Renal cortical epithelial cell (primary cell): ENCODE results near the gene PHF1. TPM values are rescaled to one million over a fixed set of nuclear protein-coding genes. Genes with fewer than 3 reads are reported as not detected.

ENCODE experiments used
- DNase-seq: peaks from one replicate; pipeline ENCODE4 v3.0.0-alpha.2; 2011; ENCODE audit warnings: low read depth
- total RNA-seq: library from RNA; depleted of rRNA; stranded (reverse); fragments of >200 nt; gene quantifications from 2 replicates; pipeline ENCODE4 v1.2.3, GENCODE V29; 2014

Gene PHF1
- total RNA-seq, 1 donor from 2014 or later, result 16.7 TPM

DNA sequence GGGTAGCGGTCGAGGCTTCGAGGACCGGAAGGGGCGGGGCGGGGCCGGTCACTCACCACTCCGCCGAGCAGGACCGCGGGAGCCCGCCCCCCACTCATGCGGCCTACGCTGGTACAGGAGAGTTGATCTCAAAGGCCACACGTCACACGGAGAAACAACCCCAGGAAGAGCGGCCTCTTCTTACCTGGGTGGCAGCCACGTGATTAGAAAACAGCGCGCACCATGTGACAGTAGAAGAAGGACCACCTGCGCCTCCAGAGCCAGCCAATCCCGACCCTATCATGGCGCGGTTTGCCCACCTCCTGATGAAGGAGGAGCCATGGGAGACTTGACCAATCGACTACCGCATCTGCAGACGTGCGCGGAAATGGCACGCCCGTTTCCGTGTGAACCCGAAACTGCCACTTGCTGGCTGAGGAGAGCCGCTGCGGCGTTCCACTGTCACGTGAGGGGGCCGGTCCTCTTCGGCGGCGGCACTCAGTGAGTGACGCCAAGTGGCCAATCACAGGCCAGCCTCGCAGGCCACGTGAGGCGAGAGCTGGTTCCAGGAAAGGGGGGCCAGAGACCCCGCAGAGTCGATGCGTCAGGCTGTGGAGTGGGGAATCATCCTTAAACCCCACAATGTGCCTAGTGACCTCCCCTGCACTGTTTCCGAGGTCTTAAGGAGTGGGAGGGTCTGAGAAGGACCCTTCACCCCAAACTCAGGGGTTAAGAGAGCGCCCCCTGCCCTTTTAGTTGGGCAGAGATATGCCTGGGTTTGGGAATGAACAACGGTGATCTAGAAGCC is 7.3 kb downstream of the PHF1 start, which contains the start of gene CUTA:
TSS of gene CUTA (minus strand) at position 205 of the 787 bp plus-strand sequence. CDS start at position 98, 107 bp downstream.
- DNase-seq, result peak; percentile 99

DNA sequence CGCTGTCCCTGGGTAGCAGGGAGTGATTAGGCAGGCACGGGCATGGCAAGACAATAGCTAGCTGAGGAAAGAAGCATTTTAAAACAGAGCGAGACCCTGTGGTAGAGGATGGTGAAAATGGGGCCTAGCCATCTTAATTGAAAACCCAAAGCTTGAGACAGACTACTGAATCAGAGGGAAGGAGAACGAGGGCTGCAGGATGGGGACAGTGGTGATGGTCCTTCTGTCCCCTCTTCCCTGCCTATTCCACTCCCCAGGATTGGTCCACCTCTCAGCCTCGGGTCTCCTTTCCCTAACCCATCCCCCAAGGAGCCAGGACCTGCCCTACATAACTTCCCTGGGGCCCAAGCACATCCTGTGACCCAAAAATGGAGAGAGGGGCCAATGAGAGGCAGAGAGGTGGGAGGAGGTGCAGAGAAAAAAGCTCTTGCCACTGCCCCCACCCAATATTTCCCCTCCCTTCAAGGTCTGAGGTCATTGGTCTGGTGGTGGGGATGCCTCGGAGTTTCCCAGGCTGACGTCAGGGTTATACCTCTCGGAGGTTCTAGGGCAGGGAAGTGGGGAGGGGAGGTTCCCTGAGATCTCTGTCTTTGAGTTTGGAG is 8.0 kb downstream of the PHF1 start:
- no peak for DNase-seq

DNA sequence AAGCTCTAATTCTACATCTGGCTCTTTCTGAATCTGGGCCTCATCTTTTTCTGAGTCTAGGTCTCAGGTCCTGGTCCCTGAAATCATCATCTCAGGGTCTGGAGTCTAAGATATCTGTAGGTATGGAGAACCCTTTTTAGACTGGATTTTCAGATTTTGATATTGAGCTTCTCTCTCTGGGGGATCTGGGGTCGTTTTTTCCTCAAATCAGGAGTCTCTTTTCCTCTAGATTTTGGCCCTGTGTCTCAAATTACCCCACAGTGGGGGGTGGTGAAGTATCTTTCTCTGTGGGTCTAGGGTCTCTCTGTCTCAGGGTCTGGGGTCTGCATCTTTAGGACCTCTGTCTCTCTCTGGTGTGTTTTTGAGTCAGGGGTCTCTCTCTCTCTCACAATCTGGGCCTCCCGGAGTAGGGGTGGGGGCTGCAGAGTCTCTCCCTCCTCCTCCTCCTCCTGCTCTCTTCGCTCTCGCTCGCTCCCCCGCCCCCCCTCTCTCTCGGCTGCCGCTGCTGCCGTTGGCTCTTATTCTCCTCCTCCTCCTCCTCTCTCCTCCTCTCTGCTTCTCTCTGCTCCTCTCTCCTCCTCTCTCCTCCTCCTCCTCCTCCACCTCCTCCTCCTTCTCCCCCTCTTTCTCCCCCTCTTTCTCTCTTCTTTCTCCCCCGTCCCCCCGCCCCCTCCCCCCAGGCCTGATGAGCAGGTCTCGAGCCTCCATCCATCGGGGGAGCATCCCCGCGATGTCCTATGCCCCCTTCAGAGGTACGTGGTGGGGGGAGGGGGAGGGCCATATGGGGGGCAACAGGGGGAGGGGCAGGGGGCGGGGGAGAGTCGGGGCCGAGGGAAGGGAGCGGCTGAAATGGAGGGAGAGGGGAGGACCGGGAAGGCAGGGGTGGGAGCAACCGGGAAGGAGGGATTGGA is 9.0 kb downstream of the PHF1 start, which contains the start of gene SYNGAP1:
TSS of gene SYNGAP1 (plus strand) at position 486 of the 911 bp plus-strand sequence. CDS start at position 686, 200 bp downstream.
- no peak for DNase-seq

DNA sequence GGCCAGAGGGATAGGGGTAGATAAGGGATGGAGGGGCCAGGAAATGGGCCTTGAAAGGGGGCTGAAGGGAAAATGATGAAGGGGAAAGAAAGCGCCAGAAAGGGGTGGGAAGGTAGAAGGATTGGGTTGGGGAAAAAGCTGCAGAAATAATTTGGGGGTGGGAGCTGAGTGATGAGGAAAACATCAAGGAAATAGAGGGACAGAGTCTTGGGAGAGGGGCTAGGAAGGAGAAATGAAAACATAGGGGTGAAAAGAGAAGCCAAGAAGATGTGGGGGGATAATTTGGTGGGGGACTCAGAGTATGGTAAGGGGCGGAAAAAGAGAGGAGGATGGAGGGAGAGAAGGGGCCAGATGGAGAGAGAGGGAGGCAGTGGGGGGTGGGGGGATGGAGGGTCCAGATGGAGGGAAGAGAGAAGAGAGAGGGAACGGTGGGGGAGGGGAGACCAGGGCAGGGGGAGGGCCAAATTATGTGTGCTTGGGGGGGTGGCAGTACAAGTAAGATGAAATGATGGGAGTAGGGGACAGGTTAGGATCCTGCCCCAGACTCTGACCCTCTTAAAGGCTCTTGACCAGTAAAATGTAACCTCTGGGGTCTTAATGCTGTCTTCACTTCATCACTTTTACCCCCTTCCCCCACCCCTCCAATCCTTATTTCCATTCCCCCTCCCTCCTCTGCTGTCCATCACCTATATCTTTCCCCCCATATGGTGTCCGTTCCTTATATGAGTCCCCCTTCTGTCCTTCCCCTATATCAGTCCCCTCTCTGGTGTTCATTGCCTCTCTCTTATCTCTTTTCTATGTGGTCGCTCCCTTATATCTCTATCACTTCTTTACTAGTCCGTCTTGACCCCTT is 9.9 kb downstream of the PHF1 start:
- no peak for DNase-seq

DNA sequence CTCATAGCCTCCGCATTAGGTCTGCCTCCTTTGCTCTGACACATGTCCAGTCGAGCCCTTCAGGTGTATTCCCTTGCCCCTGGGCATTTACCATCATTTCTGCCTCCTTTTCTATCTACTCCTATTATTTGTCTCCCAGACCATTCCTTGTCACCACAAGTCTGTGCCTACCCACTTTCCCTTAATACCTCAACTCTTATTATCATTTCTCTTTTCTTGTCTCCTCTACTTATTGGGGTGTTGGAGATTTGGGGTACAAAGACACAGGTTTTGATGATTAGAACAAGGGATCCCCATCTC is 10.5 kb downstream of the PHF1 start:
- DNase-seq, result no peak

DNA sequence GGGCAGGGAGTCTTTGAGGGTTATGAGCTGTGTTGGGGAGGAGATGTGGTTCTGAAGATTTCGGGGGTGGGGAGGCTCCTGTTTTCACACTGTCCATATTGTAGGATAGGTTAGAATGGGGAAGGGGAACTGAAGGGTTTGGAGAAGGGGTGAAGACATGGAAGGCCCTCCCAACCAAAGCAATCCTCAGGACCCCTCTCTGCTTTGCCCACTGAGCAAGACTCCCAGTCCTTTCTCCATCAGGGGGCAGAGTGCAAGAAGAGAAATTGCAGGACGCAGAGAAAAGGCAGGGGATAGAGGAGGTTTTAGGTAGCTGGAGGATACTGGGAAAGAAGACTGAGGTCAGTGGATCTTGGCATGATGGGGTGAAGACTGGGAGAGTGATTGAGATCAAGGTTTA is 13.0 kb downstream of the PHF1 start:
- DNase-seq, result no peak

DNA sequence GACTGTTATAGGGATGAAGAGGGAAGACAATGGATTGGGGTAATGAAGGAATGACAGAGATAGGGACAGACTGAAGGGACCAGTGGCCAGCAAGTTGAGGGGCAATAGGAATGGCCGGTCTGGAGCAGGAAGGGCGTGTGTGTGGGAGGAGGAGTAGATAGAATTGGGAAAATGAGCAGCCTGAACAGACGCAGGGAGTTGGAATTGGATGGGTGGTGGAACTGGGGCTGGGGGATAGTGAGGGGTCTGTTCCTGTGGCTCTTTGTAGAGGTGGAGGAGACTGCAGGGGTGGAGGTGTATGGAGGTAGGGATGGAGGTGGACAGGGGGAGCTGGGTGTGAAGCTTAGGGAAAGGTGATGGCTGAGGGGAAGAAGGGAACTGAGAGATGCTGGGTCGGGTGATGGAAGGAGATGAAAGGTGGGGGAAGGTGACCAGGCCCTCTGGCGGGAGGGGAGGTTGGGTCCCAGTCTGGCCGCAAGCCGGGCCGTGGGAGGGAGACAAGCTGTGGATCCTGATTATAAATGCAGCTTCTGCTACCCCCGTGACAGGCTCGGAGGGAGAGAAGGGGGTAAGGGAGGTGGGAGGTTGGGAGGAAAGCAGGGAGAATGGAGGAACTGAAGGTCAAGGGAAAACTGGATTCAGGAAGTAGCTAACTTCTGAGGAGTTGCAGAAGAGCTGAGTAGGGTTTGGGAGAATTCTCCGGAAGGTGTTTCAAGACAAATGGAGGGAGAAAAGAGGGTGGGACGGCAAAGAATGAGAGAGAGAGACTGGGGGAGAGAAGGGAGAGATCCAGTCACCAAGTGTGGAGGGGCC is 14.2 kb downstream of the PHF1 start:
- no peak for DNase-seq

DNA sequence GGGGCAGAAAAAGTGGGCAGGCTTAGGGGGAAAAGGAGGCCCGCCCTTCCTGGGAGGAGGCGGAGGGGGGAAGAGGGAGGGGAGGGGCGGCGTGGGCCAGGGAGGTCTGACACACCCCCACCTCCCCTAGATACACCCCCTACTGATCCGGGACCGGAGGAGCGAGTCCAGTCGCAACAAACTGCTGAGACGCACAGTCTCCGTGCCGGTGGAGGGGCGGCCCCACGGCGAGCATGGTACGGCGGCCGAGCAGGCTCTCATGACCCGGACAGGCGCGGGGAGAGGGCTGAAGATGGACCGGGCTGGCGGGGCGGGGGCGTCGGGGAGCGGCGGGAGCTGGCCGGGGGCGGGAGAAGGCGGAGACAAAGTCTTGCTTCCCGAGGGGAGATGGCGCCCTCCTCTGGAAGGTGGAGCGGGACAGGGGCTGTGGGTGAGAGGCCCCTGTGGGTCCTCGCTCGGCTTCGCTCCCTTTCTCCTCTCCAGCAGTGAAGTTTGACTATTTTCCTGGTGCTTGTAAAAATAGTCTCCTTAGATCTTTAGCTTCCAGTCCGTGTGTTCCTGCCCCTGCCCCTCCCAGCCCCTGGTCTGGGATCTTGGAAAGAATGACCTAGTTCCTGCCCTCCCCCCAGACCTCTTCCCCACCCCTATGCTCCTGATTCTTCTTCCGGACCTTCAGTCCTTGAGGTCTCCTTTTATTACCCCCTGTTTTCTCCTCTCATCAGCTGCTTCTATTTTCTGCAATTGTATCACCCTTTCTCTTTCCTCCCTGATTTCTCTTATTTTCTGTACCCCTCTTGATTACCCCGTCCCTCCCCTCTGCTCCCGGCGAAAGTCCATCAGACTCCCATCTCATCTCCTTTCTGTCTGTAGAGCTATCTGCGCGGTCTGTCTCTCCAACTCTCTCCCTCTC is 15.1 kb downstream of the PHF1 start:
- DNase-seq, result peak; percentile 57

DNA sequence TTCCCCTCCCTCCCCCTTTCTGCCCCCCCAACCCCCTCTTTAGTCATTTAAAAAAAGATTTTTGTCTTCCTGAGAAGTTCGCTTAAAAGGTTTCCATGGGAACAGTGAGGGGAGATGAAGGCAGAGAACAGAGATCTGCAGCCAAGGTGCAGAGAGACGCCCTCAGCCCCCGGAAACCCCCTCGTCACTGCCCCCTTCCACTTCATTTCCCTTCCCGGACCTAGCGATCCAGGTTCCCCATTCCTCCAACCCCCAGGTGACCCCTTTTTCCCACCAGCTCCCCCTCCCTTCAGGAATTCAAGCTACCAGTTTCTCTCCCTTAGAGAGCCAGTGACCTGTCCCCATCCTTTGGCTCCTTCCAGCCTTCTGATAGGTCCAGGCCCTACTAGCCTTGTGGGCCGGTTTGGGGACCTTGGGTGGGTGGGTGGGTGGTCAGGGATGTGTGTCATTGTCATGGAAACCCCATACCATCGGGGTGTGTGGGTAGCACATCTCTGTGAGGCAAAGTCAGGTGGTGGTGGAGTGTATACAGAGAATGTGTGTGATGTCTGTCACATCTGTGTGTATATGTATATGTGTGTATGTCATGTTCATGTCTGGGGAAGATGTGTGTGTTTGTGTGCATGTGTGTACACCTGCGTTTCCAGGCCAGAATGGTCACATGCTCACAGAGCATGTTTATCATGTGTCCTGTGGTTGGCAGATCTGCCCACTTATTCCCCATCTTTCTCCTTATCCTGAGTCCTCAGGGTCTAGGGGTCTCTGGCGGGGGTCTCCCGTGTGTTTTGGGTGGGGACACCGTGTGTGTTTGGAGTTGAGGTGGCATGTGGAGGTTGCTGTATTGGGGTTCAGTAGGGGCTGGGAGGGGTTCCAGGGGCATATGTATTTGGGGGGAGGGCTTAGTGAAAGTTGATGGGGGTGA is 16.0 kb downstream of the PHF1 start:
- no peak for DNase-seq

DNA sequence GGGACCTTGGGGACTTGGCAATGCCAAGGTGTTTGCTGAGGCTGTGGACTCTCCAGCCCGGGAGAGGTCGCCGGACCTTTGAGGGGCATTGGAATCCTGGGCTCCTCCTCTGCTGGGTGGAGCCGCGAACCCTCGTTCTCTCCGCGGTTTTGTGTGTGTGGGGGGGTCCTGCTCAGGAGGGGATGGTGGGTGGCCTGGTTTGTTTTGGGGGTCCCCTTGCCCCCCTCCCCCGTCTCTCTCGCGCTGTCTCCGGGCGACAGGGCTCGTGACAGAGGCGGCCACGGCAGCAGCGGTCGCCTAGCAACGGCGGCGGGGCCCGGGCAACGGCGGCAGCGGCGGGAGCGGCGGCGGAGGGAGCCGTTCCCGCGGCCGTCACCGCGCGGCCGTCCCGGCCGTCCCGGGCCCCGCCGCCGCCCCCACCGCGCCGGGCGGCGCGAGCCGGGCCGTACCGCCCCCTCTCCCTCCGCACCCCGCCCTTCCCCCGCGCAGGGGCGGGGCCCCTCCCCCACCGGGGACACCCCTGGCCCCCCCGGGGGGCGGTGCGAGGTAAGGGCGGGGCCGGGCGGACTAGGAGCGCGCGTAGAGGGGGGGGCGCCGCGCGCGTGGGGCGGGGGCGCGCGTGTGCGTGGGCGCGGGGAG is 16.9 kb downstream of the PHF1 start:
- DNase-seq, result no peak

DNA sequence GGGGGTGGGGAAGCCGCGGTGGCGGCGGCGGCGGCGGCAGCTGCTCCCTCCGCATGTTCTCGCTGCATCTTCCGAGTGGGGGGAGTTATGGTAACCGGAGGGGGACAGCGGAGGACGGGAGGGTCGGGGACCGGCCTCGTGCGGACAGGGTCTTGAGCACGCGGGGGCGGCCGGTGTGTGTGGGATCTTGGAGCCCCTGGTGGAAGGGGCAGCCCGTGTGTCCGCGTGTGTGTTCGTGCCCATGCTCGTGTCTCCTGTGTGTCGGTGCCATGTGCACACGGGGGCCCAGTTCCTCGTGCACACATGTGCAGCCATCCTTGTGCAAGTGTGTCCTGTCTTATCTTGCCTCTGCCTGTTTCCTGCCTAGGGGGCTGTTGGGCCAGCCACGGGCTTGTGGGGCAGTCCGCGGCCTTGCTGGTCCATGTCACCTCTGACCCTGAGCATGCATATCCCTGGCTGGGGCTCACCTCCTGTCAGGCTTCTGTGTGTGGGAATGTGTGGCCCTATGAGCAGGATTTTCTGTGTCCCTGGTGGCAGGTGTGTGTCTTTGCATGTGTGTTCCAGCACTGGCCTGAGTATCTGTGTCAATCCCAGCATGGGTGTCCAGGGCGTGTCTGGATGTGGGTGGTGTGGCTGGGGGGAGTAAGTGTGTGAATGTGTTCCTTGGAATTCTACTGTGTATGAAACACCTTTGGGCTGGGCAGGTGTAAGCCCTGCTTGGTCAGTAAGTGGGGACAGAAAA is 17.6 kb downstream of the PHF1 start:
- peak; percentile 34 for DNase-seq

DNA sequence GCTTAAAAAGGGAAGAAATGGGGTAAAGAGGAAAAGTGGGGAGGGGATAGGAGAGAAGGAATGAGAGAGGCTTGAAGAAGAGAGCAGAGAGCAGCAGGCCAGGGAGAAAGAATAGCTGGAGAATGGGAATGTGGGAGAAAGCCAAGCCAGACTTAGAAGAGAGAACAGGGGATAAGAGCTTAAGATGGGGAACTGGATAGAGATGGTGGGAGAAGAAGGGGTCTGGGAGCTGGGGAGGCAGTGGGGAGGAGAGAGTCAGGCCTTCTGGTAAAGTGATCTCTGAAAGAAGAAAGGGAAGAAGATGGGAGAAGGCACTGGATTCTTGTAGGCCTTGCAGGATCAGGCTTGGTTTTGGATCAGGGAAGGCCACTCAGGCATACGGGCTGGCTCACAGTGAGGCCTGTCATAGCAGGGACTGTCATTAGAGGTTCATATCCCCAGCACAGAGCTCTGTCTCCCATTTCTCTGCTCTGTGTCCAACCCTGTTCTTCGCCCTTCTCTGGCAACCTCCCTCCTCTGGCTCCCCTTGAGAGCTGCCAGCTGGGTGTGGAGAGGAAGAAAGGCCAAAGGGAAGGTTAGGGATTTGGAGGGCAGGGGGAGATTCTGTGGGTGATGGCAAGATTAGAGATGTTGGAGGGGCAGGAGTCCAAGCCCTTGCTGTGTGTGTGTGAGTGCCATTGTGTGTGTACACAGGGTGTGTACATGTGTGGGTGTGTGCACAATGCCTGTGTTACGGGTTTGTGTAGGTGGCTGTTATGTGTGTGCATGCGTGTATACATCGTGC is 18.3 kb downstream of the PHF1 start:
- DNase-seq, result no peak

DNA sequence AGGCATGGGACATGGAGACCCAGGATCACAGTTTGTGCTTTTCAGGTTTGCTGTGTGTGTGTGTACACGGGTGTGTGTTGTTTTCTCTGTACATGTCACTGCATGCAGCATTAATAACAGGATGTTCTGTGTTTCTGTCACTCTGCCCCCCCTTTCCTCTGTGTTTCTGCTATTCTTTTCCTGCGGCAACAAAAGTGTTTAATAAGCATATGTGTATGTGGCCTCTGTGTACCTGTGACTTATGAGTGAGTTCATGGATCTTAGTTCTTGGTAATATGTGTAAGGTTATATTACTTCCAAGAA is 18.9 kb downstream of the PHF1 start:
- DNase-seq, result no peak

DNA sequence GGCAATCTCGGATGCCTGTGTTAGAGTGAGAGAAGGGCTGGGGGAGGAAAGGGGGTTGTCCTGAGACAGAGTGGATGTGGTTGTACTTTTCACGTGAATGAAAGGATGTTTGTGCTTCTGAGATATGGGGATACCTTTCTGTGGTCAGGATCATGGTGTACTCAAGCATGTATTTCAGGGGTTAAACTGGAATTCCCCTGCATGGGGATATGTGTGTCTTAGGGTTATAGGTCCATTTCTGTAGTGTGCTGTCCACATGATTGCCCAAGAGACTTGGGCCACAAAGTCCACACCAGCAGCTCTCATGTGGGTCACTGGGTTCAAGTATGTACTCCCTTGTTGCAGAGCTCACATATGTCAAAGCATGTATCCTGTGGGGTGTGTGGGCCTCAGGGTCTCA is 19.5 kb downstream of the PHF1 start:
- peak; percentile 36 for DNase-seq

DNA sequence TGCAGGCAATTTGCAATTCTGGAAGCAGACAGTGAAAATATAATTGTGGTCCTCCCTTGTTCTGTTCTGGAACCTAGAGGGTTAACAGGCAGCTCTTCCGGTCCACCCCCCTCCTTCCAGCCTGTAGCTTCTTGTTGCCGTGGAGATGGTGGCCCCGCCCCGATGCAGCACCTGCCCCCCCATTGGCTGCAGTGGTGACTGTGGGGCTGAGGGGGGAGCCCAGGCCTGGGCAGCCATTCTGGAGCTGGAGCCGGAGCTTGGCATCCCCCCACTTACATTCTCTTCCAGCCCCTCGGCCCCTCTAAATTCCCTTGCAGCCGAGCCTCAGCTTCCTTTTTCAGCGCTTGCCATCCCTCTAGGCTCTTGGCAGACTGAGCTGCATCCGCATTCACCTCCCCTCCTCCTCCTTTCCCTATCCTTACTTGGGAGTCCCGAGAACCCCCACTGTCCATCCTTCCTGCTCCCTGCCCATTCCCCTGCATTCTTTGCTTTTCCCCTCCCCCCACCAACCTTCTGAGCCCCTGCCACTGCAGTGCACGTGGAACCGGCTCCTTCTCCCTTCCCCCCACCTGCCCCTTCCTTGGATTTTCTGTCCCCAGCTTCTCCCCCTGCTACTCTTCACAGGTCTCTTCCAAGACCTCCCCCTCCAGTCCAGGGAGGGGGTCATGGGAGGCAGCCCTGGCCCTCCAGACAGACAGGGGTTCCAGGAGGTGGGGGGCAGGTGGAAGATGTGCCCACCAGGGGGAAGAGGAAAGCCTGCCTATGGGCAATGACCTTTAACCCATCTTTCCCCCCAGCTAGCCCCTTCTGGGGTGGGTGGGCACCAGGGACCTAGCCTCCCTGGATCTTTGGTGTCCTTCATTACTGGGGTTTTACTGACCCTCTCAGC is 20.4 kb downstream of the PHF1 start:
- no peak for DNase-seq
